Lower leg skin (tissue), 3 donors: ENCODE results near the gene STK36.

Experiments used
- POLR2A ChIP-seq, 2 donors: fragments of 450-650 bp; IDR thresholded peaks; one replicate each; pipeline ENCODE4 v1.6.1; 2016 to 2017; ENCODE audit warnings: antibody characterized with exemption in 2 of 2, mild to moderate bottlenecking in 1 of 2, moderate library complexity in 1 of 2
- TF ChIP-seq, protein P1 (sequence below), 3 donors: fragments of 450-650 bp; IDR thresholded peaks; one replicate each; pipeline ENCODE4 v1.5.1; 2016; ENCODE audit warnings: antibody characterized with exemption in 3 of 3, mild to moderate bottlenecking in 3 of 3, moderate library complexity in 2 of 3

DNA sequence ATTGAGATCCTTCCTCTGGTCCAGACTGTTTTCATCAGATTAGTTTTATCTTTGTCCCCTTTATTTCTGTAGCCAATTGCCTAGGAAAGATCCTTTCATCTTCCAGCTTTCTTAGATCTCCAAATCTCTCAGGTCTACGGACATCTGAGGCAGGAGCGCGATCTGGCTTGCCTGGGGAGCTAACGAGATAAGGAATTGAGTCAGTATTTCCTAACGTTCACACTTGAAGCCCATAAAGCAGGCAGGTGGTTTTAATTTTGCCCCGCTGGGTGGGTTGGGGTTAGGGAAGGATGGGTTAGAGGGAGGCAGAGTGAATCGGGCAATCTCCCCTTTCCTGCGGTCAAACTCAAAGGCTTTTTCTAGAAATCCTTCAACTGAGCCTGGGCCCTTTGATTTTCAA, 38.0 kb downstream of the STK36 start:
- TF ChIP-seq, protein P1, sequence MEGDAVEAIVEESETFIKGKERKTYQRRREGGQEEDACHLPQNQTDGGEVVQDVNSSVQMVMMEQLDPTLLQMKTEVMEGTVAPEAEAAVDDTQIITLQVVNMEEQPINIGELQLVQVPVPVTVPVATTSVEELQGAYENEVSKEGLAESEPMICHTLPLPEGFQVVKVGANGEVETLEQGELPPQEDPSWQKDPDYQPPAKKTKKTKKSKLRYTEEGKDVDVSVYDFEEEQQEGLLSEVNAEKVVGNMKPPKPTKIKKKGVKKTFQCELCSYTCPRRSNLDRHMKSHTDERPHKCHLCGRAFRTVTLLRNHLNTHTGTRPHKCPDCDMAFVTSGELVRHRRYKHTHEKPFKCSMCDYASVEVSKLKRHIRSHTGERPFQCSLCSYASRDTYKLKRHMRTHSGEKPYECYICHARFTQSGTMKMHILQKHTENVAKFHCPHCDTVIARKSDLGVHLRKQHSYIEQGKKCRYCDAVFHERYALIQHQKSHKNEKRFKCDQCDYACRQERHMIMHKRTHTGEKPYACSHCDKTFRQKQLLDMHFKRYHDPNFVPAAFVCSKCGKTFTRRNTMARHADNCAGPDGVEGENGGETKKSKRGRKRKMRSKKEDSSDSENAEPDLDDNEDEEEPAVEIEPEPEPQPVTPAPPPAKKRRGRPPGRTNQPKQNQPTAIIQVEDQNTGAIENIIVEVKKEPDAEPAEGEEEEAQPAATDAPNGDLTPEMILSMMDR (IDR thresholded peaks at IDR 0.05): no peak
- no peak for TF ChIP-seq POLR2A (IDR thresholded peaks at IDR 0.05)
